ENCODE data around the gene FGFR3.

FGFR3 gene

GRCh38 chr4:1836650-1837049 lies 43.6 kb downstream of the FGFR3 start:
- TF ChIP-seq REST (IDR thresholded peaks at IDR 0.05; ENCODE audit: insufficient read depth in 1 of 2, low read depth in 2 of 2, low read length in 2 of 2), result no peak
- TF ChIP-seq FOXP2 (optimal IDR thresholded peaks at IDR 0.05; ENCODE audit: borderline replicate concordance, extremely low read depth, extremely low read length, insufficient read depth), result no peak
- no peak for TF ChIP-seq TAF1 (IDR thresholded peaks at IDR 0.05; ENCODE audit: borderline replicate concordance, insufficient read depth, low read length)
- no peak for TF ChIP-seq SIN3A (IDR thresholded peaks at IDR 0.05; ENCODE audit: borderline replicate concordance, insufficient read depth, low read length)
- no peak for TF ChIP-seq POLR2AphosphoS5 (IDR thresholded peaks at IDR 0.05; ENCODE audit: low read depth, low read length)

- no peak for TF ChIP-seq POLR2AphosphoS5 (IDR thresholded peaks at IDR 0.05; ENCODE audit: low read depth, low read length)
Measured at GRCh38 chr4:1837069-1837468, 44.0 kb downstream of the FGFR3 start.

GRCh38 chr4:1839282-1839681 lies 46.2 kb downstream of the FGFR3 start:
- TF ChIP-seq TAF1 (IDR thresholded peaks at IDR 0.05; ENCODE audit: borderline replicate concordance, insufficient read depth, low read length), result no peak
- no peak for TF ChIP-seq FOXP2 (optimal IDR thresholded peaks at IDR 0.05; ENCODE audit: borderline replicate concordance, extremely low read depth, extremely low read length, insufficient read depth)
- TF ChIP-seq REST (IDR thresholded peaks at IDR 0.05; ENCODE audit: insufficient read depth in 1 of 2, low read depth in 2 of 2, low read length in 2 of 2), result no peak
- no peak for TF ChIP-seq POLR2AphosphoS5 (IDR thresholded peaks at IDR 0.05; ENCODE audit: low read depth, low read length)
- no peak for TF ChIP-seq SIN3A (IDR thresholded peaks at IDR 0.05; ENCODE audit: borderline replicate concordance, insufficient read depth, low read length)

GRCh38 chr4:1841201-1841886 lies 48.3 kb downstream of the FGFR3 start:
- TF ChIP-seq POLR2AphosphoS5 (IDR thresholded peaks at IDR 0.05; ENCODE audit: low read depth, low read length), result no peak
- TF ChIP-seq FOXP2 (optimal IDR thresholded peaks at IDR 0.05; ENCODE audit: borderline replicate concordance, extremely low read depth, extremely low read length, insufficient read depth), result no peak
- TF ChIP-seq SIN3A (IDR thresholded peaks at IDR 0.05; ENCODE audit: borderline replicate concordance, insufficient read depth, low read length), result no peak
- TF ChIP-seq REST (IDR thresholded peaks at IDR 0.05; ENCODE audit: insufficient read depth in 1 of 2, low read depth in 2 of 2, low read length in 2 of 2), result no peak
- no peak for TF ChIP-seq TAF1 (IDR thresholded peaks at IDR 0.05; ENCODE audit: borderline replicate concordance, insufficient read depth, low read length)

- TF ChIP-seq POLR2AphosphoS5 (IDR thresholded peaks at IDR 0.05; ENCODE audit: low read depth, low read length), result no peak
- no peak for TF ChIP-seq FOXP2 (optimal IDR thresholded peaks at IDR 0.05; ENCODE audit: borderline replicate concordance, extremely low read depth, extremely low read length, insufficient read depth)
- no peak for TF ChIP-seq TAF1 (IDR thresholded peaks at IDR 0.05; ENCODE audit: borderline replicate concordance, insufficient read depth, low read length)
- no peak for TF ChIP-seq REST (IDR thresholded peaks at IDR 0.05; ENCODE audit: insufficient read depth in 1 of 2, low read depth in 2 of 2, low read length in 2 of 2)
- TF ChIP-seq SIN3A (IDR thresholded peaks at IDR 0.05; ENCODE audit: borderline replicate concordance, insufficient read depth, low read length), result no peak
Measured at GRCh38 chr4:1841887-1842210, 48.8 kb downstream of the FGFR3 start.

Data from PFSK-1 (cell line).